Neural progenitor cell (in vitro differentiated cells): ENCODE data around the gene TAF11L3. TPM values are rescaled to one million over a fixed set of nuclear protein-coding genes. Genes with fewer than 3 reads are reported as not detected.
A peak's percentile ranks its signal among the peaks of the same experiment; 100 is the strongest.
"Not testable (repeated sequence)": the region's sequence is repeated elsewhere in the genome, so short reads cannot be mapped to it uniquely, and the experiment has no call there.

Source experiments
- DNase-seq: peaks from one replicate; pipeline ENCODE4 v3.0.0-alpha.2; 2016; ENCODE audit warnings: low spot score
- H2AFZ ChIP-seq: fragments of 200-600 bp; sonication (generic); replicated peaks from 2 replicates; pipeline ENCODE4 v1.6.1; 2016; ENCODE audit warnings: antibody characterized with exemption
- H3F3A ChIP-seq: fragments of 200-600 bp; sonication (generic); 2 replicates; pipeline ENCODE4 v1.6.1; 2016; ENCODE audit warnings: antibody characterized with exemption, low read depth
- H3K27ac ChIP-seq: fragments of 200-600 bp; sonication (generic); 2 replicates; pipeline ENCODE4 v1.5.1; 2016; ENCODE audit warnings: mild to moderate bottlenecking
- H3K27me3 ChIP-seq: fragments of 200-600 bp; sonication (generic); 2 replicates; pipeline ENCODE4 v1.6.1; 2016; ENCODE audit warnings: mild to moderate bottlenecking, moderate library complexity
- H3K36me3 ChIP-seq: fragments of 200-600 bp; sonication (generic); 2 replicates; pipeline ENCODE4 v1.5.1; 2016
- H3K4me1 ChIP-seq: fragments of 200-600 bp; sonication (generic); 2 replicates; pipeline ENCODE4 v1.6.1; 2016; ENCODE audit warnings: mixed run types
- H3K4me2 ChIP-seq: fragments of 200-600 bp; sonication (generic); 2 replicates; pipeline ENCODE4 v1.6.1; 2016
- H3K4me3 ChIP-seq: fragments of 200-600 bp; sonication (generic); 2 replicates; pipeline ENCODE4 v1.5.1; 2016
- H3K79me2 ChIP-seq: fragments of 200-600 bp; sonication (generic); 2 replicates; pipeline ENCODE4 v1.6.1; 2016; ENCODE audit warnings: low read depth
- H3K9ac ChIP-seq: fragments of 200-600 bp; sonication (generic); 2 replicates; pipeline ENCODE4 v1.6.1; 2016
- H3K9me3 ChIP-seq: fragments of 200-600 bp; sonication (generic); 2 replicates; pipeline ENCODE4 v1.5.1; 2016; ENCODE audit warnings: low read depth
- H4K20me1 ChIP-seq: fragments of 200-600 bp; sonication (generic); 2 replicates; pipeline ENCODE4 v1.6.1; 2016; ENCODE audit warnings: low read depth
- H3K27ac Mint-ChIP-seq: 3 replicates; pipeline ENCODE4 v1.8.0; 2021; ENCODE audit warnings: mixed read lengths
- H3K27me3 Mint-ChIP-seq: 2 replicates; pipeline ENCODE4 v1.8.0; 2022; ENCODE audit warnings: low read depth, mild to moderate bottlenecking, inconsistent platforms, moderate library complexity, mixed read lengths; ENCODE audit not compliant: insufficient read depth
- H3K36me3 Mint-ChIP-seq: 3 replicates; pipeline ENCODE4 v1.8.0; 2021; ENCODE audit warnings: mixed read lengths
- H3K4me1 Mint-ChIP-seq: 3 replicates; pipeline ENCODE4 v1.8.0; 2021; ENCODE audit warnings: mixed read lengths
- H3K4me3 Mint-ChIP-seq: 3 replicates; pipeline ENCODE4 v1.8.0; 2021; ENCODE audit warnings: mild to moderate bottlenecking, moderate library complexity, mixed read lengths
- H3K9me3 Mint-ChIP-seq: 3 replicates; pipeline ENCODE4 v1.8.0; 2020; ENCODE audit warnings: mixed read lengths
- EZH2 ChIP-seq: fragments of 200-600 bp; sonication (generic); IDR thresholded peaks from 2 replicates; pipeline ENCODE4 v1.6.1; 2017; ENCODE audit warnings: antibody characterized with exemption, mild to moderate bottlenecking, moderate library complexity
- EZH2phosphoT487 ChIP-seq: fragments of 200-600 bp; sonication (generic); IDR thresholded peaks from 2 replicates; pipeline ENCODE4 v1.6.1; 2017; ENCODE audit warnings: antibody characterized with exemption
- total RNA-seq: library from RNA; depleted of rRNA; stranded (reverse); fragments of >200 nt; gene quantifications from 2 replicates; pipeline ENCODE4 v1.2.3, GENCODE V29; 2015; ENCODE audit warnings: low replicate concordance
- TF ChIP-seq, protein P1 (sequence below): fragments of 200-600 bp; sonication (generic); IDR thresholded peaks from 2 replicates; pipeline ENCODE4 v1.5.1; 2017; ENCODE audit warnings: antibody characterized with exemption, mild to moderate bottlenecking

TAF11L3 gene
- total RNA-seq, 1 donor from 2014 or later, result not detected

DNA sequence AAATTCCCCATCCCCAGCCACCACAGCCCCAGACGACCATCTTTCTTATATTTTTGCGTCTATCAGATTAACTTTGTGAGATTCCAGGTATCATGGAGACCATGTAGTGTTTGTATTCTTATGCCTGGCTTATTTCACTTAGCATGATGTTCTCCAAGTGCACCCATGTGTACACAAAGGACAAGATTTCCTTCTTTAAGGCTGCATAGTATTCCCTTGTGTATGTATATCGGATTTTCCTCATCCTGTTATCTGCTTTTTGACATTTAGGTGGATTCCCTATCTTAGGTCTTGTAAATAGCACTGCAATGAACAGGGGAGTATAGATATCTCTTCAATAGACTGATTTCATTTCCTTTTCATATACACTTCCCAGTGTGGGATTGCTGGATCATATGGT, 25.4 kb upstream of the TAF11L3 start:
- Mint-ChIP-seq H3K36me3 (no peaks in the 10 kb centered on the region), H3K9me3 (peaks cover 3% of the 10 kb centered on the region), H3K27me3 (no peaks in the 10 kb centered on the region), H3K4me3 (no peak overlapping the region), H3K4me1 (no peaks in the 10 kb centered on the region), H3K27ac (no peak overlapping the region)
- no peaks in the 10 kb centered on the region for H3K36me3 ChIP-seq
- no peak overlapping the region for H3K4me3 ChIP-seq
- no peaks in the 10 kb centered on the region for H3F3A ChIP-seq
- TF ChIP-seq, protein P1, sequence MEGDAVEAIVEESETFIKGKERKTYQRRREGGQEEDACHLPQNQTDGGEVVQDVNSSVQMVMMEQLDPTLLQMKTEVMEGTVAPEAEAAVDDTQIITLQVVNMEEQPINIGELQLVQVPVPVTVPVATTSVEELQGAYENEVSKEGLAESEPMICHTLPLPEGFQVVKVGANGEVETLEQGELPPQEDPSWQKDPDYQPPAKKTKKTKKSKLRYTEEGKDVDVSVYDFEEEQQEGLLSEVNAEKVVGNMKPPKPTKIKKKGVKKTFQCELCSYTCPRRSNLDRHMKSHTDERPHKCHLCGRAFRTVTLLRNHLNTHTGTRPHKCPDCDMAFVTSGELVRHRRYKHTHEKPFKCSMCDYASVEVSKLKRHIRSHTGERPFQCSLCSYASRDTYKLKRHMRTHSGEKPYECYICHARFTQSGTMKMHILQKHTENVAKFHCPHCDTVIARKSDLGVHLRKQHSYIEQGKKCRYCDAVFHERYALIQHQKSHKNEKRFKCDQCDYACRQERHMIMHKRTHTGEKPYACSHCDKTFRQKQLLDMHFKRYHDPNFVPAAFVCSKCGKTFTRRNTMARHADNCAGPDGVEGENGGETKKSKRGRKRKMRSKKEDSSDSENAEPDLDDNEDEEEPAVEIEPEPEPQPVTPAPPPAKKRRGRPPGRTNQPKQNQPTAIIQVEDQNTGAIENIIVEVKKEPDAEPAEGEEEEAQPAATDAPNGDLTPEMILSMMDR, result no peak
- no peak for TF ChIP-seq EZH2phosphoT487
- TF ChIP-seq EZH2, result no peak
- H4K20me1 ChIP-seq, result no peaks in the 10 kb centered on the region
- DNase-seq, result no peak
- H3K27me3 ChIP-seq, result no peaks in the 10 kb centered on the region
- no peak overlapping the region for H2AFZ ChIP-seq
- no peak overlapping the region for H3K9ac ChIP-seq
- H3K4me2 ChIP-seq, result no peak overlapping the region
- H3K9me3 ChIP-seq, result no peaks in the 10 kb centered on the region
- no peak overlapping the region for H3K27ac ChIP-seq
- no peaks in the 10 kb centered on the region for H3K4me1 ChIP-seq
- no peaks in the 10 kb centered on the region for H3K79me2 ChIP-seq

DNA sequence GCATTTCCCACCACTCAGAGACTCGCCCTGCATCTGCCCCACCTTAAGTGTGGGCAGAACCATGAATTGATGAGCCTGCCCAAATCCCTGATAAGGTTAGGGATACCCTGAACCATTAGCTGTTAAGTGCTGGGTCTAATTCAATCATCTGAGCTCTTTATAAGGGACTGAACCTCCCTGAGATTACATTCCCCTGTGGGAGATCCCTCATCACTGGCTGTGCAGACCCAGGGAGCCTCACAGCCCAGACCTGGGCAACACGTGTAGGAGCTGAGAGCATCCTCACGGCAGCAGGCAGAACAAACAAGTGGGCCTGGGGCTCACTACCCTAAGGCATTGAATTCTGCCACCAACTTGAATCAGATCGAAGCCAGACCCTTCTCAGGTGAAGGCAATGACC, 20.7 kb upstream of the TAF11L3 start:
- Histone ChIP-seq H3K27me3 (no peaks in the 10 kb centered on the region), H3K27ac (no peak overlapping the region), H3K4me2 (no peak overlapping the region), H3F3A (no peaks in the 10 kb centered on the region), H4K20me1 (no peaks in the 10 kb centered on the region), H3K9me3 (no peaks in the 10 kb centered on the region), H2AFZ (no peak overlapping the region), H3K4me1 (no peaks in the 10 kb centered on the region), H3K36me3 (no peaks in the 10 kb centered on the region), H3K9ac (no peak overlapping the region), H3K79me2 (no peaks in the 10 kb centered on the region), H3K4me3 (no peak overlapping the region)
- H3K36me3 Mint-ChIP-seq, result no peaks in the 10 kb centered on the region
- H3K27ac Mint-ChIP-seq, result no peak overlapping the region
- H3K4me3 Mint-ChIP-seq, result no peak overlapping the region
- no peak for DNase-seq
- peaks cover 5% of the 10 kb centered on the region for H3K27me3 Mint-ChIP-seq
- TF ChIP-seq EZH2phosphoT487, result no peak
- TF ChIP-seq, protein P1, result no peak
- TF ChIP-seq EZH2, result no peak
- no peaks in the 10 kb centered on the region for H3K4me1 Mint-ChIP-seq
- H3K9me3 Mint-ChIP-seq, result no peaks in the 10 kb centered on the region

DNA sequence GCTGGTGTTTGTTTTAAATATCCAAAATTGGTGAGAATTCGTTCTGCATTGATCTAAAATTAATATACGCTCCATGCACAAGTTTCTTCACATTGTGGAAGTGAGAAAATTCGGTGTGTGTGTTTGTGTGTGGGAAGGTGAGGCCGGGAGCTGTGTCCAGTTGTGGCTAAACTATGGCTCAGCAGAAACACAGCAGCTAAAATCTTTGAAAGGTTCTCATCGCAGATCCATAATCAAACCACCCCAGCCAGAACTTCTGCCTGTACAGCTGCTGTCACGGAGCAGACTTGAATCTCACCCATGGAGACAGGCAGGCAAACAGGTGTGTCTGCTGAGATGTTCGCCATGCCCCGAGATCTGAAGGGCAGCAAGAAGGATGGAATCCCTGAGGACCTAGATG, 20.2 kb upstream of the TAF11L3 start, which contains the start of gene TAF11L2:
TSS of gene TAF11L2 (plus strand) at position 301 of the 400 bp plus-strand sequence.
- not testable (repeated sequence) for H3K36me3 Mint-ChIP-seq, H3K9ac ChIP-seq, H3K4me1 Mint-ChIP-seq, H3K9me3 ChIP-seq, H3K27ac ChIP-seq, H3F3A ChIP-seq, H3K27me3 ChIP-seq, H3K4me3 ChIP-seq, H3K79me2 ChIP-seq, H3K9me3 Mint-ChIP-seq, H3K36me3 ChIP-seq, H3K4me2 ChIP-seq, H3K4me3 Mint-ChIP-seq, H3K4me1 ChIP-seq, H2AFZ ChIP-seq, H3K27me3 Mint-ChIP-seq, H4K20me1 ChIP-seq, DNase-seq
- H3K27ac Mint-ChIP-seq, result peak within 1 kb of the TSS; percentile 72

DNA sequence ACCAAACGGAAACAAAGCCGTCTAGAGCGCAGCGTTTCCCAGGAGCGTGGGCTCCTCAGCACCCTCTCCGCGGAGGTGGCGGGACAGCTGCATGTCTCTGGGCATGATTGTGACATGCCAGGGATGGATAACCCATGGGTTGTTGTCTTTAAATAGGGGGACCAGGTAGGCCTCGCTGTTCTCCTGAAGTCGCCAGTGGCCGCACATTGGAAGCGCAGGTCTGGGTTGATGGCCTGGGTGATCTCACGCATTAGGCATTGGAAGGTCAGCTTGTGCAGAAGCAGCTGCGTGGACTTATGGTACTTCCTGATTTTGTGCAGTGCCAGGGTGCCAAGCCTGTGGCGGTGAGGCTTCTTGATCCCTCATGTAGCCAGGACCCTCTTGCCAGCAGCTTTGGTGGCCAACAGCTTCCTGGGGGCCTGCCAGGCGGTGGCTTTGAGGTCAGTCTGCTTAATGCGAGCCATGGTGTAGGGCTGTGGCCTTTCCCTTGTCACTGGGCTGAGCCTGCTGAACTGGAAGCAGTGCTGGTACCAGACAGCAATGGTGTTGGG, 6.3 kb upstream of the TAF11L3 start:
- H3K4me1 Mint-ChIP-seq, result peaks cover 6% of the 10 kb centered on the region
- no peak overlapping the region for H3K4me2 ChIP-seq
- no peaks in the 10 kb centered on the region for H3K9me3 Mint-ChIP-seq
- H3K4me3 ChIP-seq, result no peak overlapping the region
- no peaks in the 10 kb centered on the region for H4K20me1 ChIP-seq
- TF ChIP-seq EZH2 (no peak), EZH2phosphoT487 (no peak)
- TF ChIP-seq, protein P1, result no peak
- peaks cover 2% of the 10 kb centered on the region for H3K27me3 Mint-ChIP-seq
- H3K36me3 Mint-ChIP-seq, result no peaks in the 10 kb centered on the region
- H2AFZ ChIP-seq, result no peak overlapping the region
- H3K27ac Mint-ChIP-seq, result no peak overlapping the region
- no peaks in the 10 kb centered on the region for H3K4me1 ChIP-seq
- no peaks in the 10 kb centered on the region for H3K36me3 ChIP-seq
- no peak overlapping the region for H3K4me3 Mint-ChIP-seq
- no peak overlapping the region for H3K9ac ChIP-seq
- DNase-seq, result no peak
- H3F3A ChIP-seq, result no peaks in the 10 kb centered on the region
- H3K9me3 ChIP-seq, result no peaks in the 10 kb centered on the region
- H3K79me2 ChIP-seq, result no peaks in the 10 kb centered on the region
- no peak overlapping the region for H3K27ac ChIP-seq
- no peaks in the 10 kb centered on the region for H3K27me3 ChIP-seq

DNA sequence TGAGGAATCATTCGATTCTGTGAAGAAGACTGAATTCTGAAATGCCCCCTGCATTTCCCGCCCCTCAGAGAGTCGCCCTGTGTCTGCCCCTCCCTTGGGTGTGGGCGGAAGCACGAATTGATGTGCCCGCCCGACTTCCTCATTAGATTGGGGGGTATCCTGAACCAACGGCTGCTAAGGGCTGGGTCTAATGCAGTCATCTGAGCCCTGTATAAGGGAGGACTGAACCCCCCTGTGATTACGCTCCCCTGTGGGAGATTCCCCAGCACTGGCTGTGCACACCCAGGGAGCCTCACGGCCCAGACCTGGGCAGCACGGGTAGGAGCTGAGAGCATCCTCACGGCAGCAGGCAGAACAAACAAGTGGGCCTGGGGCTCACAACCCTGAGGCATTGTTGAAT, 641 bp upstream of the TAF11L3 start:
- H3K4me1 Mint-ChIP-seq, H3K79me2 ChIP-seq, H4K20me1 ChIP-seq, H3K9me3 ChIP-seq, H3K27ac Mint-ChIP-seq, H3K4me1 ChIP-seq, DNase-seq, H3K9ac ChIP-seq, H3K4me2 ChIP-seq, H3K27me3 ChIP-seq, H3K9me3 Mint-ChIP-seq, H3F3A ChIP-seq, H3K4me3 Mint-ChIP-seq, H3K4me3 ChIP-seq, H3K36me3 ChIP-seq, H3K27me3 Mint-ChIP-seq, H2AFZ ChIP-seq, H3K27ac ChIP-seq, H3K36me3 Mint-ChIP-seq: not testable (repeated sequence)

DNA sequence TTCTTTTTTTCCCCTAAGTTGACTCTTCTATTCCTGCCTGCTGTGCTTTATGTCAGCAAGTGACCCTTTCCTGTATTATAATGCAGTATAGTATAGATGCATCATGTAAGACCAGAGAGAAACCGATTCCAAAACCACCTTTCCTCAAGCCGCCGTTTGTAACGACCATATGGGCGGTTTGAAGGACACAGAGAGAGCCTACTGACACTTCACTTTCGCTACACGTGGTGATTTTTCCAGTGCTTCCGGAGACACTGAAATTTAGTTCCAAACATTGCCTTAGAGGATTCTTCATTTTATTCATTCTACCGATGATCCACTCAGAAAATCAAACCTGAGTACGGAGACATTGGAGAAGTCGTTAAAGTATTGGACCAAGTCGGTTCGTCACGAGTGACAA, 1.3 kb downstream of the TAF11L3 start:
- DNase-seq, H3K4me1 ChIP-seq, H3K4me1 Mint-ChIP-seq, H3K9me3 Mint-ChIP-seq, H3K27me3 ChIP-seq, H2AFZ ChIP-seq, H3K79me2 ChIP-seq, H3K4me3 ChIP-seq, H3K9ac ChIP-seq, H3F3A ChIP-seq, H3K27me3 Mint-ChIP-seq, H3K36me3 ChIP-seq, H3K27ac Mint-ChIP-seq, H4K20me1 ChIP-seq, H3K27ac ChIP-seq, H3K4me2 ChIP-seq, H3K36me3 Mint-ChIP-seq, H3K9me3 ChIP-seq, H3K4me3 Mint-ChIP-seq: not testable (repeated sequence)
